PC-3 (cell line): ENCODE results near the gene FSTL5. TPM values are rescaled to one million over a fixed set of nuclear protein-coding genes. Genes with fewer than 3 reads are reported as not detected.
A peak's percentile ranks its signal among the peaks of the same experiment; 100 is the strongest.

Experiments
- ATAC-seq: fragments of 200-7000 bp; cut with Tn5 transposase; 2 replicates; pipeline ENCODE4 v1.9.1; 2020; ENCODE audit warnings: mild to moderate bottlenecking, moderate library complexity
- BruUV-seq: library from RNA; stranded (reverse); fragments of 400-500 nt; replicated peaks from 2 replicates; lab custom pipeline; 2021; lab: Mats Ljungman, UMichigan
- CTCF ChIA-PET: fragments of 300-600 bp; sonication (Branson Sonifier 250); formaldehyde crosslinking; loops from one replicate; lab custom pipeline; 2022; ENCODE audit warnings: antibody characterized with exemption; lab: Charles Lee
- POLR2A ChIA-PET: fragments of 300-600 bp; sonication (Branson Sonifier 250); formaldehyde crosslinking; loops from one replicate; lab custom pipeline; 2022; ENCODE audit warnings: antibody characterized with exemption; ENCODE audit not compliant: unreplicated experiment; lab: Charles Lee
- DNase-seq: peaks from one replicate; pipeline ENCODE4 v3.0.0-alpha.2; 2015
- H2AFZ ChIP-seq: fragments of 300-600 bp; sonication (generic); 2 replicates; pipeline ENCODE4 v1.6.0; 2016; ENCODE audit warnings: antibody characterized with exemption, low read length
- H3F3A ChIP-seq: fragments of 300-600 bp; sonication (generic); one replicate; pipeline ENCODE4 v1.6.0; 2017; ENCODE audit warnings: antibody characterized with exemption, low read length, control low read depth, mild to moderate bottlenecking; ENCODE audit not compliant: unreplicated experiment
- H3K27ac ChIP-seq: fragments of 300-600 bp; sonication (generic); 2 replicates; pipeline ENCODE4 v1.5.1; 2016; ENCODE audit warnings: mild to moderate bottlenecking, low read length
- H3K27me3 ChIP-seq: fragments of 300-600 bp; sonication (generic); 2 replicates; pipeline ENCODE4 v1.6.1; 2016; ENCODE audit warnings: low read length, mixed read lengths
- H3K36me3 ChIP-seq: fragments of 300-600 bp; sonication (generic); 2 replicates; pipeline ENCODE4 v1.6.1; 2016; ENCODE audit warnings: low read depth, mixed run types, low read length, mixed read lengths
- H3K4me1 ChIP-seq: fragments of 300-600 bp; sonication (generic); 2 replicates; pipeline ENCODE4 v1.5.1; 2016; ENCODE audit warnings: low read length; ENCODE audit not compliant: insufficient read depth
- H3K4me2 ChIP-seq: fragments of 300-600 bp; sonication (generic); 2 replicates; pipeline ENCODE4 v1.6.0; 2016; ENCODE audit warnings: low read length
- H3K4me3 ChIP-seq: fragments of 300-600 bp; sonication (generic); 2 replicates; pipeline ENCODE4 v1.5.1; 2016; ENCODE audit warnings: mild to moderate bottlenecking, low read length, mixed read lengths
- H3K79me2 ChIP-seq: fragments of 300-600 bp; sonication (generic); 2 replicates; pipeline ENCODE4 v1.6.1; 2017; ENCODE audit warnings: low read length, mixed read lengths
- H3K9ac ChIP-seq: fragments of 300-600 bp; sonication (generic); 2 replicates; pipeline ENCODE4 v1.6.0; 2016; ENCODE audit warnings: mild to moderate bottlenecking, low read length
- H3K9me2 ChIP-seq: fragments of 300-600 bp; sonication (generic); replicated peaks from 2 replicates; pipeline ENCODE4 v1.6.1; 2016; ENCODE audit warnings: mixed run types, low read length, mixed read lengths
- H3K9me3 ChIP-seq: fragments of 300-600 bp; sonication (generic); 2 replicates; pipeline ENCODE4 v1.6.1; 2016; ENCODE audit warnings: low read length, mixed read lengths
- H4K20me1 ChIP-seq: fragments of 300-600 bp; sonication (generic); 2 replicates; pipeline ENCODE4 v1.6.1; 2016; ENCODE audit warnings: low read length, mixed read lengths
- EZH2 ChIP-seq: fragments of 300-600 bp; sonication (generic); IDR thresholded peaks from one replicate; pipeline ENCODE4 v1.6.1; 2017; ENCODE audit warnings: antibody characterized with exemption, mild to moderate bottlenecking, low read length; ENCODE audit not compliant: unreplicated experiment
- EZH2phosphoT487 ChIP-seq: fragments of 300-600 bp; sonication (generic); IDR thresholded peaks from 2 replicates; pipeline ENCODE4 v1.6.1; 2018; ENCODE audit warnings: mild to moderate bottlenecking, antibody characterized with exemption, low read length, borderline replicate concordance
- intact Hi-C: fragments of 100-400 bp; cut with micrococcal nuclease; formaldehyde crosslinking; loops from 2 replicates; pipeline ENCODE4 v1.9.0; 2023
- total RNA-seq: library from RNA; depleted of rRNA; stranded (reverse); fragments of >200 nt; gene quantifications from 2 replicates; pipeline ENCODE4 v1.2.3, GENCODE V29; 2014
- TF ChIP-seq, protein P1 (sequence below): fragments of 300-600 bp; sonication (generic); conservative IDR thresholded peaks from 2 replicates; pipeline ENCODE4 v1.5.1; 2017; ENCODE audit warnings: antibody characterized with exemption, low read depth, mild to moderate bottlenecking, low read length

Gene FSTL5
- total RNA-seq, 1 experiment from 2014 or later, result not detected

DNA sequence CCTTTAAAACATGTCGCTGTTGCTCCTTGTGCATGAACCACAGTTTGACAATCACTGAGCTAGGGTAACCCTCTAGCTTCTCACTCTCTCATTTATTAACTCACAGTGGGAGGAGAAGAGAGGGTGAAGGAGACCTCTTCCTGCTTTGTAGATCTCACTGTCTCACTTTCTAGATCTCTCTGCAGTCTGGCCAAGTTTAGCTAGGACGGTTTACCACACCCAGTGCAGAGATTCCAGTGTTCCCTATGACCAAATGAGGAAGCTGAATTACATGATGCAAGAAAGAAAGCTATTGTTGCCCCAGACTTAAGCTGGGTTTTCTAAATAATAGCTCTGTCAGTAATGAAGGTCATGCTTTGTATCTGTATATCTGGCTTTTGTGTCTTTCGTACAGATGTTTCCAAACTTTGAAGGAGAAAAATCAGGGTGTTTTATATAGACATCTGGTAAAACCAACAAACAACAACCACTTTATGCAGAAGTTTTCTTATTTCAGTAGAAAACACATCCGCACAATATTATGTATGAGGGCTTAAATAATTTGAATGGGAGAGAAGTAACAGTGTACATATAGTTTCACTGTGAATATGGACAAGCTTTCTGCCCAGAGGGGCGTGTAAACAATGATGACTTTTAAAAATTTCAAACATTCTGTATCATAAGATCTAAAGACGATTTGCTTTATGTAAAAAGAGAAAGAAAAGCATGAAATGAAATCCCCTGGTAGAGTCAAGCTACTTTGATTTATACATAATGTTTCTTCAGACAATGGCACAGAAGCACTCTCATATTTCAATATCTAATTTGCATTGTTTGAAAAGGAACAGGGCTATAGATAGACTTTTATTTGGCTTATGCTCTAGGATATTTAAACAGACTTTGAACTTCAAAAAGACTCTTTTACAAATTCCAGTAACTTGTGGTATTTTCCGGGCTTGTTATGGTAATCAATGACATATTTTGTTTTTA is 582.3 kb downstream of the FSTL5 start:
- Histone ChIP-seq H3K27me3 (no peaks in the 10 kb centered on the region), H3K36me3 (no peaks in the 10 kb centered on the region), H3F3A (no peaks in the 10 kb centered on the region), H2AFZ (no peak overlapping the region), H3K9me2 (no peaks in the 10 kb centered on the region), H3K9me3 (no peaks in the 10 kb centered on the region), H3K79me2 (no peaks in the 10 kb centered on the region), H3K27ac (no peak overlapping the region), H3K9ac (no peak overlapping the region), H3K4me3 (no peak overlapping the region), H3K4me1 (peaks cover 5% of the 10 kb centered on the region; the same call in 1 of the 2 replicates), H4K20me1 (no peaks in the 10 kb centered on the region), H3K4me2 (no peak overlapping the region)
- POLR2A ChIA-PET, result interaction anchor here (0.7 kb wide), 1 partner anchor 134 kb away, joined by 4 read pairs; no protein-coding TSS in a partner anchor
- ATAC-seq (no peak), DNase-seq (no peak)
- TF ChIP-seq EZH2 (no peak), EZH2phosphoT487 (no peak)
- TF ChIP-seq, protein P1, sequence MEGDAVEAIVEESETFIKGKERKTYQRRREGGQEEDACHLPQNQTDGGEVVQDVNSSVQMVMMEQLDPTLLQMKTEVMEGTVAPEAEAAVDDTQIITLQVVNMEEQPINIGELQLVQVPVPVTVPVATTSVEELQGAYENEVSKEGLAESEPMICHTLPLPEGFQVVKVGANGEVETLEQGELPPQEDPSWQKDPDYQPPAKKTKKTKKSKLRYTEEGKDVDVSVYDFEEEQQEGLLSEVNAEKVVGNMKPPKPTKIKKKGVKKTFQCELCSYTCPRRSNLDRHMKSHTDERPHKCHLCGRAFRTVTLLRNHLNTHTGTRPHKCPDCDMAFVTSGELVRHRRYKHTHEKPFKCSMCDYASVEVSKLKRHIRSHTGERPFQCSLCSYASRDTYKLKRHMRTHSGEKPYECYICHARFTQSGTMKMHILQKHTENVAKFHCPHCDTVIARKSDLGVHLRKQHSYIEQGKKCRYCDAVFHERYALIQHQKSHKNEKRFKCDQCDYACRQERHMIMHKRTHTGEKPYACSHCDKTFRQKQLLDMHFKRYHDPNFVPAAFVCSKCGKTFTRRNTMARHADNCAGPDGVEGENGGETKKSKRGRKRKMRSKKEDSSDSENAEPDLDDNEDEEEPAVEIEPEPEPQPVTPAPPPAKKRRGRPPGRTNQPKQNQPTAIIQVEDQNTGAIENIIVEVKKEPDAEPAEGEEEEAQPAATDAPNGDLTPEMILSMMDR, result no peak
- intact Hi-C loops, result no loop called here
- CTCF ChIA-PET, result no interaction called here
- BruUV-seq, result no TSS peak

DNA sequence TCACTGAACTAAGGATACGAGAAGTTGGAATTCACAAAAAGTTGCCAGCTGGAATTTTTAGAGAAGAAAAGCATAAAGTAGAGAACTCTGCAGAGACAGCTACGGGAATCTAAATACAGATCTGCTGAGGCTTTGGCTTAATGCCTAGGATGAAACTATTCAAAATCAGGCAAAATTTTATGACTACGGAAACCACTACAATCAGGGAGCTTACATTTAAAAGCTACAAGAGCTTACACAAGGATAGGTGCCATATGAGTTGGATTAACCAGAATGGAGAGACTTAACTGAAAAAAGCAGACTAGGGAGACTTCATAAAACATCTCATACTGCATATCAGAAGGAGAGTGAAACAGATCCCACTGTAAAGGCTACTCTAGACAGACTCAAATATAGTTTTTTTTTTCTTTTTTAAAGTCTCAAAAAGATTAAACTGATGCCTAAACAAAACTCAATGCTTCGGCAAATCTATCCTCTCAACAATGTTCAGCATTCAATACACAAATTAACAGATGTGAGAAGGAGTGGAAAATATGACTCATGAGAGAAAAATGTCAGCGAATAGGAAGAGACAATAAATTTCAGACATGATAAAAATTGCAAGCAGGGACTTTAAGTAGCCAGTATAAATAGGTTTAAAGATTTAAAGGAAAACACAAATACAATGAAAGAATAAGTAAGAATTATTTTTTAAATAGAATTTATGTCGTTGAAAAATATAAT is 586.1 kb downstream of the FSTL5 start:
- Histone ChIP-seq H3K27me3 (no peaks in the 10 kb centered on the region), H2AFZ (no peak overlapping the region), H3K4me3 (no peak overlapping the region), H4K20me1 (no peaks in the 10 kb centered on the region), H3F3A (no peaks in the 10 kb centered on the region), H3K9ac (no peak overlapping the region), H3K4me2 (no peak overlapping the region; the same call in 1 of the 2 replicates), H3K4me1 (peaks cover 5% of the 10 kb centered on the region; the same call in 1 of the 2 replicates), H3K9me3 (no peaks in the 10 kb centered on the region), H3K36me3 (no peaks in the 10 kb centered on the region), H3K27ac (no peak overlapping the region), H3K9me2 (no peaks in the 10 kb centered on the region), H3K79me2 (no peaks in the 10 kb centered on the region)
- TF ChIP-seq, protein P1, result no peak
- TF ChIP-seq EZH2, result no peak
- no peak for TF ChIP-seq EZH2phosphoT487
- peak; percentile 55; the same call in 1 of the 2 replicates for ATAC-seq
- no TSS peak for BruUV-seq
- POLR2A ChIA-PET, result no interaction called here
- CTCF ChIA-PET, result no interaction called here
- DNase-seq, result peak; percentile 57
- intact Hi-C loops, result loop anchor here (5.0 kb wide), 1 partner anchor 220 kb away; no protein-coding TSS in a partner anchor
